Measurements from ENCODE around the gene BACH2. TPM values are rescaled to one million over a fixed set of nuclear protein-coding genes. Genes with fewer than 3 reads are reported as not detected.

The BACH2 gene
- total RNA-seq, 1 experiment from 2014 or later: 3.3 TPM

DNA sequence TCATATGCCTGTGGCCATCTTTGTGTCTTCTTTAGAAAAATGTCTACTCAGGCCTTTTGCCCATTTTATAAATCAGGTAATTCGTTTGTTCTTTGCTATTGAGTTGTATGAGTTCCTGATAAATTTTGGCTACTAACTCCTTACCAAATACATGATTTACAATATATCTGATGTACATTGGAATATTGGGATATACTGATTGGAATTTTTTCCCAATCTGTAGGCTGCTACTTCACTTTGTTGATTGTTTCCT, 39.2 kb downstream of the BACH2 start:
- no peaks in the 10 kb centered on the region for H3K9me3 ChIP-seq (ENCODE audit: control insufficient read depth in 1 of 2, insufficient read depth in 1 of 2, low read depth in 1 of 2, low read length in 2 of 2)
- intact Hi-C loops (cut with micrococcal nuclease): no loop called here
- no peaks in the 10 kb centered on the region for H3K36me3 ChIP-seq (ENCODE audit: control insufficient read depth in 1 of 2, insufficient read depth in 2 of 2, low read length in 2 of 2)
- H3K9me2 ChIP-seq (ENCODE audit: insufficient read depth): no peaks in the 10 kb centered on the region
- no peak overlapping the region for H3K27ac ChIP-seq (ENCODE audit: low read depth, low read length)
- no TSS peak for BruUV-seq (replicated peaks)
- RAD21 ChIA-PET (ENCODE audit: low non-redundant PET in 1 of 2, low total read pairs in 2 of 2, uncharacterized antibody in 2 of 2, unreplicated experiment in 2 of 2): no interaction called here
- no peak overlapping the region for H3K4me2 ChIP-seq (ENCODE audit: low read length)
- no peak for ATAC-seq
- no peaks in the 10 kb centered on the region for H3K27me3 ChIP-seq (ENCODE audit: insufficient read depth, low read length)
- H3K79me2 ChIP-seq (ENCODE audit: insufficient read depth, low read length): no peaks in the 10 kb centered on the region
- TF ChIP-seq EGR1 (IDR thresholded peaks at IDR 0.05; ENCODE audit: low read depth): no peak
- TF ChIP-seq EZH2phosphoT487 (IDR thresholded peaks at IDR 0.05; ENCODE audit: borderline replicate concordance): no peak
- no peak for TF ChIP-seq RAD21 (IDR thresholded peaks at IDR 0.05; ENCODE audit: low read depth)
- TF ChIP-seq ELF1 (IDR thresholded peaks at IDR 0.05; ENCODE audit: borderline replicate concordance, low read depth): no peak
- no peak for TF ChIP-seq POLR2AphosphoS5 (IDR thresholded peaks at IDR 0.05; ENCODE audit: low read depth, low read length)
- TF ChIP-seq CEBPB (IDR thresholded peaks at IDR 0.05; ENCODE audit: low read depth): no peak
- no peak for TF ChIP-seq SRF (IDR thresholded peaks at IDR 0.05; ENCODE audit: low read depth)
- TF ChIP-seq, protein P1, sequence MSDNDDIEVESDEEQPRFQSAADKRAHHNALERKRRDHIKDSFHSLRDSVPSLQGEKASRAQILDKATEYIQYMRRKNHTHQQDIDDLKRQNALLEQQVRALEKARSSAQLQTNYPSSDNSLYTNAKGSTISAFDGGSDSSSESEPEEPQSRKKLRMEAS (IDR thresholded peaks at IDR 0.05): no peak
- TF ChIP-seq SIN3A (IDR thresholded peaks at IDR 0.05; ENCODE audit: low read depth): no peak
- no peak for TF ChIP-seq FOSL1 (IDR thresholded peaks at IDR 0.05; ENCODE audit: low read depth)
- TF ChIP-seq POLR2A (IDR thresholded peaks at IDR 0.05; ENCODE audit: borderline replicate concordance, extremely low read depth, insufficient read depth, insufficient read length): no peak
- no peak overlapping the region for H3K9ac ChIP-seq (ENCODE audit: low read length)
- DNase-seq (ENCODE audit: low read depth, low spot score): no peak
- H4K20me1 ChIP-seq (ENCODE audit: insufficient read depth): no peaks in the 10 kb centered on the region
- CTCF ChIA-PET: no interaction called here
- H3K4me3 ChIP-seq (replicated peaks in 1 of 2; ENCODE audit: low read depth in 1 of 2, low read length in 2 of 2): no peak overlapping the region
- POLR2A ChIA-PET: no interaction called here
- no peak overlapping the region for H2AFZ ChIP-seq (ENCODE audit: low read depth, low read length, poor library complexity, severe bottlenecking)
- H3K4me1 ChIP-seq (ENCODE audit: control insufficient read depth in 1 of 2, insufficient read depth in 2 of 2, low read length in 2 of 2): no peaks in the 10 kb centered on the region

DNA sequence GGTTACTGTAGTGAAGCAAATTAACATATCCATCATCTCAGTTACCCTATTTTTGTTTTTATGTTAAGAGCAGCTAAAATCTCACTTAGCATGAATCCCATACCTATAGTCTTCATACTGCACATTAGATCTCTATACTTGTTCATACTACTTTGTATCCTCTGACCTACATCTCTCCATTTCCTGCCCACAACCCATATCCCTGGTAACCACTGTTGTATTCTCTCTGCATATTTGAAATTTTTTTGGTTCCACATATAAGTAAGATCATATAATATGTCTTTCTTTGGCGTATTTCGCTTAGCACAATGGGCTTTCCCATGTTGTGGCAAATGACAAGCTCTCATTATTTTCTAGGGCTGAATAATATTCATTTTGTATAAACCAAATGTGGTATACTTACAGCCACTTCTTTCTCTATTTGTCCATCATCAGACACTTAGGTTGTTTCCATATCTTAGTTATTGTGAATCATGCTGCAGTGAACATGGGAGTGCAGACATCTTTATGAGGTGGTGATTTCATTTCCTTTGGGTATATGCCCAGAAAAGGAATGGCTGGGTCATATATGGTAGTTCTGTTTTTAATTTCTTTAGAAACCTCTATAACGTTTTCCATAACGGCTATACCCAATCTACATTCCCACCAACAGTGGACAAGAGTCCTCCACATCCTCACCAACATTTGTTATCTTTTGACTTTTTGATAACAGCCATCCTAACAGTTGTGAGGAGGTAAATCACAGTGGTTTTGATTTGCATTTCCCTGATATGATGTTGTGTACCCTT, 39.8 kb downstream of the BACH2 start:
- no peaks in the 10 kb centered on the region for H3K36me3 ChIP-seq (ENCODE audit: control insufficient read depth in 1 of 2, insufficient read depth in 2 of 2, low read length in 2 of 2)
- no peak overlapping the region for H3K4me2 ChIP-seq (ENCODE audit: low read length)
- no peak overlapping the region for H3K27ac ChIP-seq (ENCODE audit: low read depth, low read length)
- ATAC-seq (no peak), DNase-seq (ENCODE audit: low read depth, low spot score) (no peak)
- BruUV-seq (replicated peaks): no TSS peak
- no peak overlapping the region for H3K4me3 ChIP-seq (replicated peaks in 1 of 2; ENCODE audit: low read depth in 1 of 2, low read length in 2 of 2)
- ChIA-PET CTCF (no interaction called here), POLR2A (no interaction called here), RAD21 (ENCODE audit: low non-redundant PET in 1 of 2, low total read pairs in 2 of 2, uncharacterized antibody in 2 of 2, unreplicated experiment in 2 of 2) (no interaction called here)
- H3K79me2 ChIP-seq (ENCODE audit: insufficient read depth, low read length): no peaks in the 10 kb centered on the region
- intact Hi-C loops (cut with micrococcal nuclease): no loop called here
- H4K20me1 ChIP-seq (ENCODE audit: insufficient read depth): no peaks in the 10 kb centered on the region
- H3K9me3 ChIP-seq (ENCODE audit: control insufficient read depth in 1 of 2, insufficient read depth in 1 of 2, low read depth in 1 of 2, low read length in 2 of 2): no peaks in the 10 kb centered on the region
- no peaks in the 10 kb centered on the region for H3K4me1 ChIP-seq (ENCODE audit: control insufficient read depth in 1 of 2, insufficient read depth in 2 of 2, low read length in 2 of 2)
- H2AFZ ChIP-seq (ENCODE audit: low read depth, low read length, poor library complexity, severe bottlenecking): no peak overlapping the region
- H3K9ac ChIP-seq (ENCODE audit: low read length): no peak overlapping the region
- no peaks in the 10 kb centered on the region for H3K27me3 ChIP-seq (ENCODE audit: insufficient read depth, low read length)
- no peaks in the 10 kb centered on the region for H3K9me2 ChIP-seq (ENCODE audit: insufficient read depth)
- TF ChIP-seq POLR2AphosphoS5 (IDR thresholded peaks at IDR 0.05; ENCODE audit: low read depth, low read length) (no peak), SIN3A (IDR thresholded peaks at IDR 0.05; ENCODE audit: low read depth) (no peak), YY1 (IDR thresholded peaks at IDR 0.05; ENCODE audit: extremely low read depth, insufficient replicate concordance, low read depth, low read length) (no peak), CBX3 (IDR thresholded peaks at IDR 0.05; ENCODE audit: low read depth) (no peak), REST (IDR thresholded peaks at IDR 0.05; ENCODE audit: low read depth) (no peak), ZFX (IDR thresholded peaks at IDR 0.05) (no peak), CTCF (IDR thresholded peaks at IDR 0.05 in 2 of 3, conservative IDR thresholded peaks at IDR 0.05 in 1 of 3; ENCODE audit: borderline replicate concordance in 1 of 3, insufficient read depth in 1 of 3, low read depth in 2 of 3, low read length in 2 of 3) (no peak), POLR2A (IDR thresholded peaks at IDR 0.05; ENCODE audit: borderline replicate concordance, extremely low read depth, insufficient read depth, insufficient read length) (no peak), SRF (IDR thresholded peaks at IDR 0.05; ENCODE audit: low read depth) (no peak)

Measured in HCT116 (cell line).